ENCODE measurements around the gene ZNF521.

The ZNF521 gene

DNA sequence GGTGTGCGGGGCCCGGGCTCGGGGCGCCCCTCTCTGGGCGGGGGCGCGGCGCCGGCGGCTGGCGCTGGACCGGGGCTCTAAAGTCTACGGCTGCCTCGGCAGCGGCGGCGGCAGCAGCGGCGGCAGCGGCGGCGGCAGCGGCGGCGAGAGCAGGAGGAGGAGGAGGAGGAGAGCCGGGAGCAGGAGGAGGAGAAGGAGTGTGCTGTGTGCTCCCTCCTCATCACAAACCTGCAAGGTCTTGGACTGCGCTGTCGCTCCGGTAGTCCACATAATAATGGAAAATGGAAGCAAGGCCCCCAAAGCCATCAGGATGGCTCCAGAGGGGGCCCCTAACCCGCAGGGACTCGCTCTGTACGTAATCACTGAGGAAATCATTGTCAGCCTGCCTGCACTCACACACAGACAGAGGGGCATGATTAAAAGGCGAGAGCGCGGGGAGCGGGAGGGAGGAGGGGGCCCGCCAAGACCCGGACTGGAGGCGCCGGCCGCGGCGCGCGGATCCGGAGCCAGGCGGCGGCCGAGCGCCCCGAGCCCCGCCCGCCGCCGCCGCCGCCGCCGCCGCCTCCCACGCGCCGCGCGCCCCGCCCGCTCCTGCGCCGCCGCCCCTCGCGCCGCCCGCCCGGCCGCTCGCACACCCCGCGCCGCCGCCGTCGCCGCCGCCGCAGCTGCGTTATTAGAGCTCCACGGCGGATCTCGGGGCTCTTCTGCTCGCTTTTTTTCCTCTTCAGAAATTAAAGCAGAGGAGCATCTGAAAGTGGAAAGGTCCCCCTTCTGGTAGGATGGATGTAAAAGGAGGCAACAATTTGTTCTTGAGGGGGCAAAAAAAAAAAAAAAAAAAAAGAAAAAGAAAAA, at the start of gene ZNF521:
Gene ZNF521, minus strand, starts transcription at position 390 of the 852 bp plus-strand sequence. CDS start 1,220 bp downstream, outside the sequence.
- in situ Hi-C loops (cut with MboI; ENCODE audit: low pct_unique_long_range_greater_than_20kb, low sequenced_read_pairs, unreplicated experiment), result no loop called here
- DNase-seq (ENCODE audit: low spot score), result peak; percentile 85
- TF ChIP-seq, protein P1, sequence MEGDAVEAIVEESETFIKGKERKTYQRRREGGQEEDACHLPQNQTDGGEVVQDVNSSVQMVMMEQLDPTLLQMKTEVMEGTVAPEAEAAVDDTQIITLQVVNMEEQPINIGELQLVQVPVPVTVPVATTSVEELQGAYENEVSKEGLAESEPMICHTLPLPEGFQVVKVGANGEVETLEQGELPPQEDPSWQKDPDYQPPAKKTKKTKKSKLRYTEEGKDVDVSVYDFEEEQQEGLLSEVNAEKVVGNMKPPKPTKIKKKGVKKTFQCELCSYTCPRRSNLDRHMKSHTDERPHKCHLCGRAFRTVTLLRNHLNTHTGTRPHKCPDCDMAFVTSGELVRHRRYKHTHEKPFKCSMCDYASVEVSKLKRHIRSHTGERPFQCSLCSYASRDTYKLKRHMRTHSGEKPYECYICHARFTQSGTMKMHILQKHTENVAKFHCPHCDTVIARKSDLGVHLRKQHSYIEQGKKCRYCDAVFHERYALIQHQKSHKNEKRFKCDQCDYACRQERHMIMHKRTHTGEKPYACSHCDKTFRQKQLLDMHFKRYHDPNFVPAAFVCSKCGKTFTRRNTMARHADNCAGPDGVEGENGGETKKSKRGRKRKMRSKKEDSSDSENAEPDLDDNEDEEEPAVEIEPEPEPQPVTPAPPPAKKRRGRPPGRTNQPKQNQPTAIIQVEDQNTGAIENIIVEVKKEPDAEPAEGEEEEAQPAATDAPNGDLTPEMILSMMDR (IDR thresholded peaks at IDR 0.05; ENCODE audit: extremely low read depth, insufficient read depth, missing control alignments), result no peak

DNA sequence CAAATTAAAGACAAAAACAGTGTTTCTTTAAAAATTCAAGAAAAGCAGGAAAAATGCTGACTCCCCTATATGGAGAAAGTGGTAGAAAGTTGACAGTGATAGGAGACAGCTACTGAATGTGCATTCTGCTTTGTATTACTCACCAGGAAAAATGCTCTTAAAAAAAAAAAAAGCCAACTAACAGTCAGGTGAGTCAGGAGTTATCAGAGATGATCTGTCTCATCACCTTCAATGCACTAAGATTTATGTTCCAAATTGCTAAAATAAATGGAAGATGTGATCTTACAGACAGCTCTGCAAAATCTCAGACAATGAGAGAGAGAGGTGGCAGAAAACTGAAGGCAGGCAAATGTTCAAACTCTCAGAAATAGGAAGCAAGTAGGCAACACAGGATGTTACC, 47.6 kb upstream of the ZNF521 start:
- in situ Hi-C loops (cut with MboI; ENCODE audit: low pct_unique_long_range_greater_than_20kb, low sequenced_read_pairs, unreplicated experiment), result no loop called here
- TF ChIP-seq, protein P1 (IDR thresholded peaks at IDR 0.05; ENCODE audit: extremely low read depth, insufficient read depth, missing control alignments), result no peak
- DNase-seq (ENCODE audit: low spot score), result no peak

DNA sequence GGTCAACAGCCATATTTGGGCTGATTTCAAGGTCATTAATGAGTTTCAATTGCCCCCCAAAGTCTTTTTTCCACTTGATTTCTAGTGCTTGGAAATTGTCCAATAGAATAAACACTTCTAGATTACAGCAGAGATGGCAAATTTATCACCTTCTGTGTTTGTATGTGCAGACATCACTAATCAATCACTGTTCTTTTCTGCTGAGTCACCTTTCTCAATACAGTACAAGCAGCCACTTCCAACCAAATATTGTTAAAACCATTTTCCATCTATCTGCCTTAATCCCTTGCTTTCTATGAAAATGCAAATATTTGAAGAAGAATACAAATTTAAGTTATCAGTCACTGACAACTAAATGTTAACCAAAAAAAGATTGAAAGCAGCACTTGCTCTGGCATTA, 40.2 kb upstream of the ZNF521 start:
- TF ChIP-seq, protein P1 (IDR thresholded peaks at IDR 0.05; ENCODE audit: extremely low read depth, insufficient read depth, missing control alignments), result no peak
- no peak for DNase-seq (ENCODE audit: low spot score)
- in situ Hi-C loops (cut with MboI; ENCODE audit: low pct_unique_long_range_greater_than_20kb, low sequenced_read_pairs, unreplicated experiment), result no loop called here

DNA sequence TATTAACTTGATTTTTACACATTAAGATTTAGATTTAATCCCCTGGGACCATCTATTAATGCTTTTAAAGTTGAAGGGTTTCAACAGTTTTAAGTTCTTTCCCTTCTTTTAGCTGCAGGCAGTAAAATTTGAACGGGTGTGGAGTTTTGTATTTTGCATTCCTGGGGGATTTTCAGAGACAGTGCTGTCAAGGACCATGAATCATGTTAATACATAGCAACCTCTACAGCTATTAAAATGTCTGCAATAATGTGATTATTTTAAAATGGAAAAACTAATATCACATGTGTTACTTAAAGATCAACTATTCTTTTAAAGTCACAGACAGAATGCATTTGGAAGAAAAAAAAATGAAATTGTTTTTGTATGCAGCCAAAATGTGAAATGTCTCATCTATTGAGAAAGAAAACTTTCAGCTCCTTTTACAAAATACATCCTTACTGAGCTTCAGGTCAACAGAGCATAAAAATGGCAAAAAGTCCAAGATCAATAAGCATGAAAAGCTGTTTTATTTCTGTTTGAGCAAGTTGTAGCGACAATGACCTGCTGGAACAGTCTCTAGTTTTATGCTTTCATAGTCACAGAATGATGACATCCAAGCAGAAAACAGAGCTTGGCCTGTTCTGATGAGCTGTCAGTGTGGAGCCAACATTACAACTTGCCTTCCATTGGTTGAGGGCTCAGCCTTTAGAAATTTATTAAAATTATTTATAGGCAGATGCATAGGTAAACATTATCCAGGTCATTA, 21.6 kb upstream of the ZNF521 start:
- TF ChIP-seq, protein P1 (IDR thresholded peaks at IDR 0.05; ENCODE audit: extremely low read depth, insufficient read depth, missing control alignments), result no peak
- in situ Hi-C loops (cut with MboI; ENCODE audit: low pct_unique_long_range_greater_than_20kb, low sequenced_read_pairs, unreplicated experiment), result no loop called here
- no peak for DNase-seq (ENCODE audit: low spot score)

DNA sequence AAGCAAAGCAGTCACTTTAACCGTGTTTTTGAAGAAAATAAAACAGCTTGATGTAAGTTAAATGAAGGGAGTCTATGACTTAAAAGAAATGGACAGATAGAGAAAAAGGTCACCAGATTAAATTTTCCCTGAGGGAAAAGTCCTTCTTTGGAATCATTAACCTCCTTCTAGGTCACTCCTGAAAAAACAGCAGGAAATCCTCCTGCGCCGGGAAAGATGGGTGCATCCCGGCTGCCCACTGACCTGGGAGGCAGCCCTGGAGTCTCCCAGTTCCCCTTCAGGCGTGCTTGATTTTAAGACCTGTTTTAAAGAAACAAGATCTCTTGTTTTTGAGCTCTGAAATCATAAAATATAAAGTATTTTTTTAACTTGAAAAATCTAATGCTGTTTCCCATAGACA, 18.4 kb upstream of the ZNF521 start:
- in situ Hi-C loops (cut with MboI; ENCODE audit: low pct_unique_long_range_greater_than_20kb, low sequenced_read_pairs, unreplicated experiment), result no loop called here
- TF ChIP-seq, protein P1 (IDR thresholded peaks at IDR 0.05; ENCODE audit: extremely low read depth, insufficient read depth, missing control alignments), result no peak
- DNase-seq (ENCODE audit: low spot score), result no peak

DNA sequence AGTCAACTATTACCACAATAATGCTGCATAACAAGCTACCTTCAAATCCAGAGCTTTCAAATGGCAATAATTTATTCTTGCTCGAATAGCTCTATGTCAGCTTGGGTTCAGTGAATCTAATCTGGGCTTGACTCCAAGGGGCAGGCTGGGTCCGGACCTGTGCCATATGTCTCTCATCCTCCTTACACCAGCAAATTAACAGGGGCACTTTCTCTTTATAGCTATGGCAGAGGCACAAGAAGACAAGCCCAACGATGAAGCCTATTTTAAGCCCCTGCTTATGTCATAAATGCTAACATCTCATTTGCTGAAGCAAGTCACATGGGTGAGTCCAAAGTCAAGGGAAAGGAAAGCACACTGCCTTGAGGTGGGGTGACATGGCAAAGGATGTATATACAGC, 13.3 kb upstream of the ZNF521 start:
- DNase-seq (ENCODE audit: low spot score), result no peak
- TF ChIP-seq, protein P1 (IDR thresholded peaks at IDR 0.05; ENCODE audit: extremely low read depth, insufficient read depth, missing control alignments), result no peak
- in situ Hi-C loops (cut with MboI; ENCODE audit: low pct_unique_long_range_greater_than_20kb, low sequenced_read_pairs, unreplicated experiment), result no loop called here
